SH-SY5Y (cell line): ENCODE measurements around the gene PICK1.

Experiments used
- GATA2 ChIP-seq: IDR thresholded peaks from 2 replicates; pipeline ENCODE4 v1.6.1; 2011; ENCODE audit warnings: mild to moderate bottlenecking, low read depth, low read length
- GATA3 ChIP-seq: IDR thresholded peaks from 2 replicates; pipeline ENCODE4 v1.6.1; 2011; ENCODE audit warnings: low read depth, mild to moderate bottlenecking, low read length, moderate library complexity

DNA sequence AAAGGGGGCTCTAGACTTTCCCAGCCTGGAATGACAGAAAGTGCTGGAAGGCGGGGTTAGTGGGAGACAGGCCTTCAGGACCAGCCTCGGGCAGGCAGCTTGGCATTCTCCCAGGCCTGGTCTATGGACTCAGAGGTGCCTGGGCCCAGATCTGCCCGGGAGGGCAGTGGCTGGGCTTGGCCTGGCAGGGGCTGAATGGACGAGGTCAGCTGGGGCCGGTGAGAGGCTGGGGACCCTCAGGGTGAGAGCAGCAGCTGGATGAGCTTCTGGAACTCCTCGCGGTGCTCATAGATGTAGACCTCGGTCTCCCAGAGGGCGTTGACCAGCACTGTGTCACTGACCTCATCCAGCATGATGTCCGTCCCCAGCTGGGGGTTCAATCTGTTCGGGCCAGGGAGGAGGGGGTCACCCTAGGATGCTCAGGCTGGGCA, 54.7 kb downstream of the PICK1 start:
- TF ChIP-seq GATA2 (no peak), GATA3 (no peak)
